Measurements from ENCODE around the gene SH3BP5.

DNA sequence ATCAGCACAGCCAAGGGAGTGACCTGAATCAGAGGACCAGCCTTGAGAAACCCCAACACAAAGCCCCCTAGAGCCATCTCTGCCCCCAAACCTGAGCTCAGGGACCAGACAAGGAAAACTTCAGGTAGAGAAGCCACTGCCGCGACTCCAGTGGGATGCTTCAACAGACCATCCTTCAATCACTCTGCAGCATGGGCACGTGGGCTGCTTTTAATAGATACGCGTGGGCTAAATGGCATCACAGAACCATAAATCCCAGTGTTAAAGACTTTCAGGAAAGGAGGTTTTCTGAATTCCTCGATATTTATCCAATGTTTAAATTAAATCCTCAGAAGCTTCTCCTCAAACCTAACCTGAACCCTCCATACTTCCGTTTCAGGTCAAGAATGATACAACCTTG, 30.6 kb downstream of the SH3BP5 start:
- TF ChIP-seq EZH2 (IDR thresholded peaks at IDR 0.05; ENCODE audit: insufficient read depth, poor library complexity, severe bottlenecking) (no peak), EZH2phosphoT487 (IDR thresholded peaks at IDR 0.05; ENCODE audit: insufficient read depth, low read depth) (no peak)
